ENCODE measurements around the gene LAMA2. TPM values are rescaled to one million over a fixed set of nuclear protein-coding genes. Genes with fewer than 3 reads are reported as not detected.

The LAMA2 gene
- total RNA-seq, 3 donors from 2014 or later = 116 to 293 (median 118) TPM

DNA sequence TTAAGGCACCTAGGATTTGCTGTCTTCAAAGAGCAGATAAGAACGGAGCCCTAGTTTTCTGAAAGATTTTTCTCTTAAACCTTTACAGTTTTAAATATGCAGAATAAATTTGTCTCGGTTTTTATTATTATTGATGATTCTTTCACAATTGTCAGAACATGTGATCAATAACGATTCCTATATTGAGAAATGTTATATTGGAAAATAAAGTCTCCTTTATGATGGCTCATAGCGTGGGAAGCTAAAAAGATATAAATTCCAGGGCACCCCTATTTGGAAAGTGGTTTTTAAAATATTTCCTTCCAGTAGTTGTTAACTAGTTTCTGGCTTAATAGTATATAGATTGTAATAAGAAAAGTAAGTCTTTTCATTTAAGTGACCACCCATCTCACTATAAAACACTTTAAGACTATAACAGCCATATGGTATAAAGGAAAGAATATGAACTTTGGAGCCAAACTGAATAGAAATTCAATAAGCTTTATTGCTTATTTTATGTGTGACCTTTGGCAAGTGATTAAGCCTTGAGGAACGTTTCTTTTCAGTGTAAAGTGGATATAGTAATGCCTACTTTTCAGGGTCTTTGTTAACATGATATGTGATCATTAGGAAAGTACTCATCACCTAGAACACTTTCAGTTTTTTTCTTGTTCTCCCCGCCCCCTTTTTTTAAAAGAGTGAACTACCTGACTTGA is 369.6 kb downstream of the LAMA2 start:
- DNase-seq (ENCODE audit: low spot score in 2 of 2) = no peak
- H3K36me3 ChIP-seq = no peaks in the 10 kb centered on the region
- intact Hi-C loops (cut with DNase I; ENCODE audit: low total_unique reads) = no loop called here
- no peaks in the 10 kb centered on the region for H3K9me3 ChIP-seq
- H3K27ac ChIP-seq = no peak overlapping the region
- no peak for TF ChIP-seq POLR2AphosphoS5 (IDR thresholded peaks at IDR 0.05)
- no peak for TF ChIP-seq POLR2A (IDR thresholded peaks at IDR 0.05)
- TF ChIP-seq, protein P1, sequence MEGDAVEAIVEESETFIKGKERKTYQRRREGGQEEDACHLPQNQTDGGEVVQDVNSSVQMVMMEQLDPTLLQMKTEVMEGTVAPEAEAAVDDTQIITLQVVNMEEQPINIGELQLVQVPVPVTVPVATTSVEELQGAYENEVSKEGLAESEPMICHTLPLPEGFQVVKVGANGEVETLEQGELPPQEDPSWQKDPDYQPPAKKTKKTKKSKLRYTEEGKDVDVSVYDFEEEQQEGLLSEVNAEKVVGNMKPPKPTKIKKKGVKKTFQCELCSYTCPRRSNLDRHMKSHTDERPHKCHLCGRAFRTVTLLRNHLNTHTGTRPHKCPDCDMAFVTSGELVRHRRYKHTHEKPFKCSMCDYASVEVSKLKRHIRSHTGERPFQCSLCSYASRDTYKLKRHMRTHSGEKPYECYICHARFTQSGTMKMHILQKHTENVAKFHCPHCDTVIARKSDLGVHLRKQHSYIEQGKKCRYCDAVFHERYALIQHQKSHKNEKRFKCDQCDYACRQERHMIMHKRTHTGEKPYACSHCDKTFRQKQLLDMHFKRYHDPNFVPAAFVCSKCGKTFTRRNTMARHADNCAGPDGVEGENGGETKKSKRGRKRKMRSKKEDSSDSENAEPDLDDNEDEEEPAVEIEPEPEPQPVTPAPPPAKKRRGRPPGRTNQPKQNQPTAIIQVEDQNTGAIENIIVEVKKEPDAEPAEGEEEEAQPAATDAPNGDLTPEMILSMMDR (IDR thresholded peaks at IDR 0.05) = no peak
- no peak overlapping the region for H3K4me3 ChIP-seq
- no peaks in the 10 kb centered on the region for H3K27me3 ChIP-seq
- no peaks in the 10 kb centered on the region for H3K4me1 ChIP-seq

GRCh38 chr6:129253242-129253641 is 370.3 kb downstream of the LAMA2 start:
- Histone ChIP-seq H3K4me3 (no peak overlapping the region), H3K27ac (no peak overlapping the region), H3K36me3 (no peaks in the 10 kb centered on the region), H3K27me3 (no peaks in the 10 kb centered on the region), H3K9me3 (no peaks in the 10 kb centered on the region), H3K4me1 (no peaks in the 10 kb centered on the region)
- intact Hi-C loops (cut with DNase I; ENCODE audit: low total_unique reads) = no loop called here
- TF ChIP-seq, protein P1 (IDR thresholded peaks at IDR 0.05) = no peak
- TF ChIP-seq POLR2A (IDR thresholded peaks at IDR 0.05) (no peak), POLR2AphosphoS5 (IDR thresholded peaks at IDR 0.05) (no peak)
- DNase-seq (ENCODE audit: low spot score in 2 of 2) = no peak

GRCh38 chr6:129253727-129254126 is 370.8 kb downstream of the LAMA2 start:
- H3K9me3 ChIP-seq = no peaks in the 10 kb centered on the region
- no peak for DNase-seq (ENCODE audit: low spot score in 2 of 2)
- no peak overlapping the region for H3K27ac ChIP-seq
- intact Hi-C loops (cut with DNase I; ENCODE audit: low total_unique reads) = no loop called here
- H3K36me3 ChIP-seq = no peaks in the 10 kb centered on the region
- no peaks in the 10 kb centered on the region for H3K27me3 ChIP-seq
- H3K4me1 ChIP-seq = no peaks in the 10 kb centered on the region
- no peak for TF ChIP-seq POLR2A (IDR thresholded peaks at IDR 0.05)
- TF ChIP-seq POLR2AphosphoS5 (IDR thresholded peaks at IDR 0.05) = no peak
- TF ChIP-seq, protein P1 (IDR thresholded peaks at IDR 0.05) = no peak
- H3K4me3 ChIP-seq = no peak overlapping the region

DNA sequence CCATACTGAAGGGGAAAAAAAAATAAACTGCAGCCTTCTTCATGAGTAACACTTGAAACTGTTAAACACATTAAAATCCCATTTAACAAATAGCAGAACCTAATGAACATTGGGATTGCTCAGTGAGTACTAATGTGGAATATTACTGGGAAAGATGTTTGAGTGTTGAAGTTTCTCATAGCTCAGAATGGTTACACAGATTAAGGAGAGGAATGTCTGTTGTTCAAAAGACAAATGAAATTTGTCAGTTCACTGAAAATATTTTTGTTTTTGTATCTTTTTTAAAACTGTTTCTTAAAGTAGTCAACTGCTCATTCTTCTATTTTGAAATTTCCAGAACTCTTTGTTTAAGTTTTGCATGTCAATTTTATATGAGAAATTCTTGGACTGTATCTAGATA is 374.3 kb downstream of the LAMA2 start:
- no peak overlapping the region for H3K4me3 ChIP-seq
- intact Hi-C loops (cut with DNase I; ENCODE audit: low total_unique reads) = no loop called here
- TF ChIP-seq POLR2AphosphoS5 (IDR thresholded peaks at IDR 0.05) (no peak), POLR2A (IDR thresholded peaks at IDR 0.05) (no peak)
- TF ChIP-seq, protein P1 (IDR thresholded peaks at IDR 0.05) = no peak
- no peaks in the 10 kb centered on the region for H3K4me1 ChIP-seq
- no peaks in the 10 kb centered on the region for H3K27me3 ChIP-seq
- no peak overlapping the region for H3K27ac ChIP-seq
- H3K36me3 ChIP-seq = no peaks in the 10 kb centered on the region
- no peak for DNase-seq (ENCODE audit: low spot score in 2 of 2)
- H3K9me3 ChIP-seq = no peaks in the 10 kb centered on the region

DNA sequence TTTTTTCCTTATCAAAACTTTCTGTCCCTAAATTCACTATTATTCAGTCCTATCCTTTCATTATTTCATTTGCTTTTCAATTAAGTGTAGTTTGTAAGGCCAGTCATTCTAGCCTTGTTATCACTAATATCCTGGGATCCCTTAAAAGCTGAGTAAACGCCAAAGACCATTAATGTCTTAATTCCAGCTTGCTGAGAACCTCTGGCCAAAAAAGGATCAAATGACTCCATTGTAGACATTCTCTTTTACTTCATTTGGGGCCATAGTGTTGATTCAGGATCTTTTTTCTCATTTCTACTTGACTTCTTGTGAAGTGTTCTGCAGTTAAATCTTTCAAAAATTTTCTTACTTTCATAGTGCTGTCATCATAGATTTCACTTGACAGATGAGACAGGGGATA is 379.7 kb downstream of the LAMA2 start:
- intact Hi-C loops (cut with DNase I; ENCODE audit: low total_unique reads) = no loop called here
- no peak for DNase-seq (ENCODE audit: low spot score in 2 of 2)
- Histone ChIP-seq H3K4me1 (no peaks in the 10 kb centered on the region), H3K36me3 (no peaks in the 10 kb centered on the region), H3K4me3 (no peak overlapping the region), H3K27me3 (no peaks in the 10 kb centered on the region), H3K9me3 (no peaks in the 10 kb centered on the region), H3K27ac (no peak overlapping the region)
- TF ChIP-seq POLR2A (IDR thresholded peaks at IDR 0.05) (no peak), POLR2AphosphoS5 (IDR thresholded peaks at IDR 0.05) (no peak)
- TF ChIP-seq, protein P1 (IDR thresholded peaks at IDR 0.05) = no peak

Measured in breast epithelium (tissue), 4 donors.